Kidney (tissue), 14 donors: ENCODE results near the gene GRM1. TPM values are rescaled to one million over a fixed set of nuclear protein-coding genes. Genes with fewer than 3 reads are reported as not detected.

Experiments used
- DNase-seq, 5 donors: peaks; one replicate each; pipeline ENCODE4 v3.0.0-alpha.2; 2013 to 2020
- FAIRE-seq: peaks from 2 replicates; lab custom pipeline; 2012; peaks lifted over from hg19 to GRCh38; lab: Jason Lieb, UNC
- H3K27ac ChIP-seq, 2 donors: one replicate each; pipeline ENCODE4 v1.7.0; 2013; ENCODE audit warnings: low read depth in 2 of 2, low read length in 2 of 2, inconsistent platforms in 1 of 2
- H3K27me3 ChIP-seq: one replicate; pipeline ENCODE4 v1.7.1; 2013; ENCODE audit warnings: low read length, inconsistent platforms; ENCODE audit not compliant: control insufficient read depth, insufficient read depth
- H3K36me3 ChIP-seq, 3 donors: one replicate each; pipeline versions ENCODE4 v1.7.0 to v1.7.1; 2013; ENCODE audit warnings: low read length in 3 of 3, control low read depth in 1 of 3, inconsistent platforms in 1 of 3; ENCODE audit not compliant: insufficient read depth in 3 of 3, control insufficient read depth in 2 of 3
- H3K4me1 ChIP-seq, 3 donors: one replicate each; pipeline versions ENCODE4 v1.7.0 to v1.7.1; 2013; ENCODE audit warnings: low read length in 3 of 3, inconsistent platforms in 1 of 3, low read depth in 1 of 3; ENCODE audit not compliant: control insufficient read depth in 2 of 3, insufficient read depth in 2 of 3
- H3K4me3 ChIP-seq, 3 donors: one replicate each; pipeline versions ENCODE4 v1.7.0 to v1.8.1; 2013; ENCODE audit warnings: low read length in 3 of 3, control low read depth in 1 of 3, inconsistent platforms in 1 of 3
- H3K9ac ChIP-seq, 3 donors: one replicate each; pipeline versions ENCODE4 v1.7.0 to v1.7.1; 2013; ENCODE audit warnings: low read length in 3 of 3, control low read depth in 1 of 3, inconsistent platforms in 1 of 3
- H3K9me3 ChIP-seq, 3 donors: one replicate each; pipeline versions ENCODE4 v1.7.0 to v1.7.1; 2013; ENCODE audit warnings: low read length in 3 of 3, control low read depth in 1 of 3, inconsistent platforms in 1 of 3; ENCODE audit not compliant: control insufficient read depth in 2 of 3, insufficient read depth in 1 of 3
- intact Hi-C: fragments of 100-400 bp; cut with DNase I; formaldehyde crosslinking; loops from one replicate; pipeline ENCODE4 v1.11.1; 2022
- polyA plus RNA-seq: library from polyadenylated mRNA; stranded (reverse); fragments of 350-450 nt; fragmentation: Illumina TruSeq; extraction: RNeasy Lipid Tissue Mini Kit (QIAGEN cat#74804); gene quantifications from one replicate; pipeline ENCODE4 v1.2.3, GENCODE V29; 2014; ENCODE audit warnings: low read depth, low replicate concordance; ENCODE audit not compliant: insufficient read depth
- total RNA-seq: library from RNA; stranded (reverse); fragmentation: NEBNext Ultra II Directional; extraction: Animal tissue kit (Norgen Biotek cat#: 25700); gene quantifications from one replicate; pipeline ENCODE4 v1.2.1, GENCODE V29; 2021
- TF ChIP-seq, protein P1 (sequence below): IDR thresholded peaks from 3 replicates; pipeline ENCODE4 v1.5.1; 2012; ENCODE audit warnings: mild to moderate bottlenecking, moderate library complexity, borderline replicate concordance; ENCODE audit not compliant: insufficient read depth; ENCODE audit errors: extremely low read depth
- donor health status: control.
- donor health status: control.
- donor health status: control.
- donor health status: control.
- donor health status: control.
- donor health status: DM: yes; HTN: yes; CAD: no.
- donor health status: Normal renal cell carcinoma (clear cell type).

GRM1 gene
- total and polyA plus RNA-seq, 2 donors from 2014 or later, result 0.19 to 0.82 TPM

- FAIRE-seq (no peak), DNase-seq (no peak)
- TF ChIP-seq, protein P1, sequence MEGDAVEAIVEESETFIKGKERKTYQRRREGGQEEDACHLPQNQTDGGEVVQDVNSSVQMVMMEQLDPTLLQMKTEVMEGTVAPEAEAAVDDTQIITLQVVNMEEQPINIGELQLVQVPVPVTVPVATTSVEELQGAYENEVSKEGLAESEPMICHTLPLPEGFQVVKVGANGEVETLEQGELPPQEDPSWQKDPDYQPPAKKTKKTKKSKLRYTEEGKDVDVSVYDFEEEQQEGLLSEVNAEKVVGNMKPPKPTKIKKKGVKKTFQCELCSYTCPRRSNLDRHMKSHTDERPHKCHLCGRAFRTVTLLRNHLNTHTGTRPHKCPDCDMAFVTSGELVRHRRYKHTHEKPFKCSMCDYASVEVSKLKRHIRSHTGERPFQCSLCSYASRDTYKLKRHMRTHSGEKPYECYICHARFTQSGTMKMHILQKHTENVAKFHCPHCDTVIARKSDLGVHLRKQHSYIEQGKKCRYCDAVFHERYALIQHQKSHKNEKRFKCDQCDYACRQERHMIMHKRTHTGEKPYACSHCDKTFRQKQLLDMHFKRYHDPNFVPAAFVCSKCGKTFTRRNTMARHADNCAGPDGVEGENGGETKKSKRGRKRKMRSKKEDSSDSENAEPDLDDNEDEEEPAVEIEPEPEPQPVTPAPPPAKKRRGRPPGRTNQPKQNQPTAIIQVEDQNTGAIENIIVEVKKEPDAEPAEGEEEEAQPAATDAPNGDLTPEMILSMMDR, result no peak
- intact Hi-C loops, result no loop called here
- Histone ChIP-seq H3K4me1 (no peaks in the 10 kb centered on the region), H3K4me3 (no peak overlapping the region), H3K27me3 (no peaks in the 10 kb centered on the region), H3K27ac (no peak overlapping the region), H3K36me3 (no peaks in the 10 kb centered on the region), H3K9me3 (no peaks in the 10 kb centered on the region), H3K9ac (no peak overlapping the region)
Measured at GRCh38 chr6:146331013-146331412, 302.2 kb downstream of the GRM1 start.

DNA sequence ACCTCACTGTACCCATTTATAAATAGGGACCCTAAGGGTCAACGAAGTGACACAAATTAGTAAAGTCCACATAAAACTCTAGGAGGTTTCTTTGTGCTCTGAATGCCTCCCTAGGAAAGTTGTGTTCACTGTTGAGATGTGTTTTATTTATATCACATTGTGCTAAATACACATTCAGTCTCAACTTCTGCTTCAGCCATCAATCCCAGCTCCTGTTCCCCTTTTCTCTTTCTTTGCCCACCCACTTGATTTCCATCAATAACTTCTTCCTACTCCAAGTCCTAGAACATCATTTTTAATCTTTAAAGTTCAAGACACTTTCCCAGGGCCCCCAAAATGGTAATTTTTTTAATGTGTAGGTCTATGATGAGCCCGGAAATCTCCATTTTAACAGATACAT, 306.5 kb downstream of the GRM1 start:
- H3K27me3 ChIP-seq, result no peaks in the 10 kb centered on the region
- H3K4me3 ChIP-seq, result no peak overlapping the region
- no peaks in the 10 kb centered on the region for H3K9me3 ChIP-seq
- DNase-seq (no peak), FAIRE-seq (no peak)
- H3K36me3 ChIP-seq, result no peaks in the 10 kb centered on the region
- TF ChIP-seq, protein P1, result no peak
- intact Hi-C loops, result no loop called here
- H3K4me1 ChIP-seq, result no peaks in the 10 kb centered on the region
- H3K9ac ChIP-seq, result no peak overlapping the region
- no peak overlapping the region for H3K27ac ChIP-seq

DNA sequence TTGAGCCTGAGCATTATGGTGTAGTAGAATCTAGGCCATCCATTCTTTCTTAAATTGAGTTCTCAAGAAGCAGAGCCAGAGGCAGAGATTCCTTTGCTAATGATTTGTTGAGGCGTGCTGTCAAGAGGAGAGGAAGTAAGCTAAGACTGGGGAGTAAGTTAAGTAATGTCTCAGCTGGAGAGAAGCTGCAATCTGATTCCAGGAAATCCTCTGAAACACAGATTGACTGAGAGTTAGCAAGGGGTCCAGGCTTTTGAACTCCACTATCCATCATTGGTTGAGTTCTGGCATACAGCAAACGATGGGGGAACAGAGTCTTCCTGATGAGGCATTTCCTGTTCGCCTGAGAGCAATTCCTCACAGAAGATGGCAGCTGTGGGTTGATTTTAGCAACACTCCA, 307.3 kb downstream of the GRM1 start:
- FAIRE-seq (no peak), DNase-seq (no peak)
- intact Hi-C loops, result no loop called here
- no peaks in the 10 kb centered on the region for H3K4me1 ChIP-seq
- H3K9me3 ChIP-seq, result no peaks in the 10 kb centered on the region
- TF ChIP-seq, protein P1, result no peak
- no peaks in the 10 kb centered on the region for H3K27me3 ChIP-seq
- H3K36me3 ChIP-seq, result no peaks in the 10 kb centered on the region
- H3K4me3 ChIP-seq, result no peak overlapping the region
- H3K27ac ChIP-seq, result no peak overlapping the region
- H3K9ac ChIP-seq, result no peak overlapping the region

DNA sequence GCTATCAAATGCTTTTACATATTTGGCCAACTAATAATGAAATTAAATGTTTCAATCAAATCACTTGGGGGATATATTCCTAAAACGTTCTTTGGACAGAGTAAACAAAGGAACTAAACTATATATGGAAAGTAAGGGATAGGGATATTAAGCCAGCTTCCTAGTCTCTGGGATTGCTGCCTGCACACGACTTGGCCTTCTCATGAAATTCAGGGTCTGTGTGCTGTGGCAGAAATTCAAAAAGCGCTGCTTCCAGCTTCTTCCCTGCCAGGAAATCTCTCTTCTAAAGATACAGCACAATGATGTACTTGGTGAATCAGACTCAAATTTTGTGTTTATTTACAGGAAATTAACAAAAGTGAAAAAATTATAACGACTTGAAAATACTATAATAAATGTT, 308.5 kb downstream of the GRM1 start:
- TF ChIP-seq, protein P1, result no peak
- DNase-seq (no peak), FAIRE-seq (no peak)

More for the DNA sequence above, 308.5 kb downstream of the GRM1 start:
- H3K27me3 ChIP-seq, result no peaks in the 10 kb centered on the region
- no peaks in the 10 kb centered on the region for H3K9me3 ChIP-seq
- no peaks in the 10 kb centered on the region for H3K36me3 ChIP-seq
- no peak overlapping the region for H3K9ac ChIP-seq
- H3K4me3 ChIP-seq, result no peak overlapping the region
- intact Hi-C loops, result no loop called here
- H3K4me1 ChIP-seq, result no peaks in the 10 kb centered on the region
- no peak overlapping the region for H3K27ac ChIP-seq
